IMR-90 (cell line): ENCODE measurements around the gene TPGS2. TPM values are rescaled to one million over a fixed set of nuclear protein-coding genes. Genes with fewer than 3 reads are reported as not detected.

Source experiments
- ATAC-seq: fragments of 200-7000 bp; cut with Tn5 transposase; 2 replicates; pipeline ENCODE4 v1.9.1; 2020; ENCODE audit warnings: low read depth, mild to moderate bottlenecking, moderate library complexity
- BruUV-seq: library from RNA; stranded (reverse); fragments of 400-500 nt; replicated peaks from 2 replicates; lab custom pipeline; 2021; lab: Mats Ljungman, UMichigan
- CTCF ChIA-PET: fragments of 300-600 bp; formaldehyde crosslinking; extraction: SDS; loops from one replicate; lab custom pipeline; 2021; ENCODE audit warnings: antibody characterized with exemption; lab: Yijun Ruan, JAX
- POLR2A ChIA-PET: fragments of 300-600 bp; sonication (Branson Sonifier 250); formaldehyde crosslinking; loops from one replicate; lab custom pipeline; 2022; ENCODE audit warnings: antibody characterized with exemption; ENCODE audit not compliant: unreplicated experiment; lab: Charles Lee
- DNase-seq: peaks from one replicate; pipeline ENCODE4 v3.0.0; 2013
- H2AFZ ChIP-seq: replicated peaks from 2 replicates; pipeline ENCODE3; 2013; ENCODE audit warnings: low read length, mild to moderate bottlenecking; ENCODE audit not compliant: poor library complexity
- H2AK5ac ChIP-seq: 2 replicates; pipeline ENCODE4 v1.6.1; 2013; ENCODE audit warnings: low read depth, low read length, inconsistent platforms
- H2AK9ac ChIP-seq: replicated peaks from 2 replicates; pipeline ENCODE3; 2013; ENCODE audit warnings: mild to moderate bottlenecking, low read depth, low read length, moderate library complexity; ENCODE audit not compliant: poor library complexity
- H2BK120ac ChIP-seq: 2 replicates; pipeline ENCODE4 v1.6.1; 2013; ENCODE audit warnings: low read depth, low read length, inconsistent platforms
- H2BK15ac ChIP-seq: 3 replicates; pipeline ENCODE4 v1.6.1; 2013; ENCODE audit warnings: low read depth, low read length, inconsistent platforms
- H2BK20ac ChIP-seq: 2 replicates; pipeline ENCODE4 v1.6.1; 2013; ENCODE audit warnings: low read depth, mild to moderate bottlenecking, inconsistent platforms, low read length, moderate library complexity
- H2BK5ac ChIP-seq: 2 replicates; pipeline ENCODE4 v1.6.1; 2013; ENCODE audit warnings: mild to moderate bottlenecking, low read depth, low read length, inconsistent platforms; ENCODE audit not compliant: poor library complexity, severe bottlenecking
- H3K14ac ChIP-seq: replicated peaks from 2 replicates; pipeline ENCODE4 v1.6.1; 2013; ENCODE audit warnings: low read depth, low read length, inconsistent platforms
- H3K18ac ChIP-seq: 2 replicates; pipeline ENCODE4 v1.6.1; 2013; ENCODE audit warnings: low read depth, low read length, control low read depth
- H3K23ac ChIP-seq: 2 replicates; pipeline ENCODE4 v1.6.1; 2013; ENCODE audit warnings: low read depth, low read length, inconsistent platforms
- H3K27ac ChIP-seq: 2 replicates; pipeline ENCODE4 v1.5.1; 2013; ENCODE audit warnings: mild to moderate bottlenecking, control low read depth, low read length; ENCODE audit not compliant: insufficient read depth
- H3K27me3 ChIP-seq: 2 replicates; pipeline ENCODE4 v1.6.1; 2013; ENCODE audit warnings: low read length; ENCODE audit not compliant: control insufficient read depth, insufficient read depth
- H3K36me3 ChIP-seq: 2 replicates; pipeline ENCODE4 v1.6.1; 2013; ENCODE audit warnings: low read length, mixed read lengths; ENCODE audit not compliant: control insufficient read depth, insufficient read depth
- H3K4ac ChIP-seq: 2 replicates; pipeline ENCODE4 v1.6.1; 2013; ENCODE audit warnings: low read depth, low read length, inconsistent platforms
- H3K4me1 ChIP-seq: 2 replicates; pipeline ENCODE4 v1.6.1; 2013; ENCODE audit warnings: low read length, mixed read lengths; ENCODE audit not compliant: control insufficient read depth, insufficient read depth
- H3K4me2 ChIP-seq: 2 replicates; pipeline ENCODE4 v1.6.1; 2013; ENCODE audit warnings: low read depth, mild to moderate bottlenecking, control low read depth, low read length, moderate library complexity
- H3K4me3 ChIP-seq: 2 replicates; pipeline ENCODE4 v1.5.1; 2013; ENCODE audit warnings: low read depth, mild to moderate bottlenecking, control low read depth, low read length, moderate library complexity; ENCODE audit not compliant: insufficient read depth
- H3K56ac ChIP-seq: 2 replicates; pipeline ENCODE4 v1.6.1; 2013; ENCODE audit warnings: low read length, inconsistent platforms; ENCODE audit not compliant: insufficient read depth; ENCODE audit errors: extremely low read depth
- H3K79me1 ChIP-seq, 2 experiments: 2 replicates each; pipeline ENCODE4 v1.6.1; 2013; ENCODE audit warnings: low read length in 2 of 2, inconsistent platforms in 1 of 2, low read depth in 1 of 2
- H3K9ac ChIP-seq: 2 replicates; pipeline ENCODE4 v1.6.1; 2013; ENCODE audit warnings: low read depth, low read length, control low read depth
- H3K9me1 ChIP-seq: 2 replicates; pipeline ENCODE4 v1.6.1; 2013; ENCODE audit warnings: low read length, inconsistent platforms; ENCODE audit not compliant: insufficient read depth
- H3K9me3 ChIP-seq: 2 replicates; pipeline ENCODE4 v1.6.1; 2013; ENCODE audit warnings: low read length; ENCODE audit not compliant: control insufficient read depth, insufficient read depth
- H4K20me1 ChIP-seq: 2 replicates; pipeline ENCODE4 v1.6.1; 2013; ENCODE audit warnings: low read length, inconsistent platforms; ENCODE audit not compliant: insufficient read depth
- H4K5ac ChIP-seq: 2 replicates; pipeline ENCODE4 v1.6.1; 2013; ENCODE audit warnings: mild to moderate bottlenecking, low read depth, low read length, control low read depth
- H4K8ac ChIP-seq, 2 experiments: 2 replicates each; pipeline ENCODE4 v1.6.1; 2013; ENCODE audit warnings: low read depth in 2 of 2, low read length in 2 of 2, control low read depth in 1 of 2, inconsistent platforms in 1 of 2
- H4K91ac ChIP-seq: 2 replicates; pipeline ENCODE4 v1.6.1; 2013; ENCODE audit warnings: low read depth, low read length, inconsistent platforms; ENCODE audit not compliant: insufficient read depth
- BHLHE40 ChIP-seq: fragments of 150-350 bp; IDR thresholded peaks from 2 replicates; pipeline ENCODE4 v1.6.1; 2016; ENCODE audit warnings: mild to moderate bottlenecking, low read depth, low read length
- CEBPB ChIP-seq: IDR thresholded peaks from 2 replicates; pipeline ENCODE4 v1.6.1; 2012; ENCODE audit warnings: low read depth, low read length, improper control_type of control experiment
- CHD1 ChIP-seq: IDR thresholded peaks from 2 replicates; pipeline ENCODE4 v1.6.1; 2012; ENCODE audit warnings: low read depth, low read length, improper control_type of control experiment
- CTCF ChIP-seq: conservative IDR thresholded peaks from 2 replicates; pipeline ENCODE4 v1.5.1; 2012; ENCODE audit warnings: mild to moderate bottlenecking, low read depth, low read length, improper control_type of control experiment
- ELK1 ChIP-seq: fragments of 150-350 bp; IDR thresholded peaks from 2 replicates; pipeline ENCODE4 v1.6.1; 2016; ENCODE audit warnings: low read depth, mild to moderate bottlenecking, low read length, moderate library complexity, borderline replicate concordance
- FOS ChIP-seq: fragments of 150-350 bp; IDR thresholded peaks from 2 replicates; pipeline ENCODE4 v1.6.1; 2016; ENCODE audit warnings: low read depth, low read length
- MAFK ChIP-seq: IDR thresholded peaks from 2 replicates; pipeline ENCODE4 v1.6.1; 2012; ENCODE audit warnings: low read depth, low read length, improper control_type of control experiment
- MAZ ChIP-seq: IDR thresholded peaks from 2 replicates; pipeline ENCODE4 v1.6.1; 2012; ENCODE audit warnings: low read depth, mild to moderate bottlenecking, low read length, improper control_type of control experiment, moderate library complexity, borderline replicate concordance
- MXI1 ChIP-seq: IDR thresholded peaks from 2 replicates; pipeline ENCODE4 v1.6.1; 2012; ENCODE audit warnings: low read depth, mild to moderate bottlenecking, low read length, moderate library complexity, borderline replicate concordance
- NFE2L2 ChIP-seq: fragments of 150-350 bp; IDR thresholded peaks from 2 replicates; pipeline ENCODE4 v1.6.1; 2016; ENCODE audit warnings: low read depth, mild to moderate bottlenecking, low read length
- POLR2A ChIP-seq: IDR thresholded peaks from 2 replicates; pipeline ENCODE4 v1.6.1; 2012; ENCODE audit warnings: mild to moderate bottlenecking, low read depth, low read length
- RAD21 ChIP-seq: IDR thresholded peaks from 2 replicates; pipeline ENCODE4 v1.6.1; 2012; ENCODE audit warnings: low read length, improper control_type of control experiment
- RCOR1 ChIP-seq: IDR thresholded peaks from 2 replicates; pipeline ENCODE4 v1.6.1; 2012; ENCODE audit warnings: mild to moderate bottlenecking, low read length, improper control_type of control experiment; ENCODE audit not compliant: insufficient replicate concordance
- RFX5 ChIP-seq: IDR thresholded peaks from 2 replicates; pipeline ENCODE4 v1.8.0; 2012; ENCODE audit warnings: low read depth, mild to moderate bottlenecking, low read length, moderate library complexity
- SMC3 ChIP-seq: fragments of 150-350 bp; IDR thresholded peaks from 2 replicates; pipeline ENCODE4 v1.6.1; 2016; ENCODE audit warnings: low read depth, mild to moderate bottlenecking, antibody characterized with exemption, low read length, moderate library complexity
- WGBS, 2 experiments: methylation state at CpG; one replicate each; pipeline versions ENCODE4 v1.1.5 to v1.1.7; 2013; ENCODE audit warnings: missing lambda C conversion rate in 2 of 2; ENCODE audit not compliant: insufficient read length in 1 of 2; ENCODE audit errors: extremely low coverage in 2 of 2; 5-methylcytosine and 5-hydroxymethylcytosine counted together
- dilution Hi-C: fragments of 300-500 bp; cut with HindIII; formaldehyde crosslinking; loops from one replicate; pipeline ENCODE4 v1.14.3; 2018; ENCODE audit warnings: low sequenced_read_pairs; ENCODE audit not compliant: unreplicated experiment
- in situ Hi-C: fragments of 300-500 bp; cut with MboI; formaldehyde crosslinking; loops from 3 replicates; pipeline ENCODE4 v1.14.3; 2019; ENCODE audit warnings: low sequenced_read_pairs, inconsistent platforms, mixed read lengths
- intact Hi-C: fragments of 100-400 bp; cut with micrococcal nuclease; formaldehyde crosslinking; loops from 2 replicates; pipeline ENCODE4 v1.10.0; 2022
- polyA plus RNA-seq, 3 experiments: library from polyadenylated mRNA; depleted of rRNA; stranded (reverse); fragments of >200 nt; gene quantifications; 2 replicates each; pipeline ENCODE4 v1.2.3, GENCODE V29; 2012; ENCODE audit warnings: low replicate concordance in 1 of 3
- total RNA-seq: library from RNA; depleted of rRNA; stranded (reverse); fragments of >200 nt; gene quantifications from 2 replicates; pipeline ENCODE4 v1.2.3, GENCODE V29; 2012

The TPGS2 gene
- total and polyA plus RNA-seq, 2 of the 4 experiments (the other 2 are of a cell fraction) = 201 to 294 TPM

GRCh38 chr18:36828157-36828629 lies 609 bp downstream of the TPGS2 start:
- Histone ChIP-seq H3K9me1 (peaks cover 3% of the 10 kb centered on the region; the same call in 1 of the 2 replicates), H2AFZ (peak overlapping the region; percentile 100), H4K8ac (peak overlapping the region; percentile 92 to 98), H4K20me1 (no peaks in the 10 kb centered on the region), H3K14ac (peak overlapping the region; percentile 91), H3K4ac (peak overlapping the region; percentile 96), H3K27me3 (no peaks in the 10 kb centered on the region), H2AK5ac (peak overlapping the region; percentile 69), H3K9ac (peak overlapping the region; percentile 94), H2BK5ac (peak overlapping the region; percentile 88), H3K18ac (peak overlapping the region; percentile 74), H2BK20ac (no peak overlapping the region), H3K23ac (peak overlapping the region; percentile 92), H2BK15ac (peak overlapping the region; percentile 76; the same call in 2 of the 3 replicates), H4K5ac (peak overlapping the region; percentile 87; the same call in 1 of the 2 replicates), H3K9me3 (no peaks in the 10 kb centered on the region), H3K79me1 (peaks cover 23 to 46% of the 10 kb centered on the region in 2 experiments), H3K56ac (peak overlapping the region; percentile 70), H2AK9ac (peak overlapping the region; percentile 93), H3K4me3 (peak overlapping the region; percentile 98), H3K27ac (peak overlapping the region; percentile 95), H3K4me1 (peaks cover 2% of the 10 kb centered on the region; the same call in 1 of the 2 replicates), H3K4me2 (peak overlapping the region; percentile 88), H3K36me3 (peaks cover under 1% of the 10 kb centered on the region), H4K91ac (peak overlapping the region; percentile 95), H2BK120ac (peak overlapping the region; percentile 86)
- dilution Hi-C loops = no loop called here
- no TSS peak for BruUV-seq
- DNase-seq = peak; percentile 55
- no peak; the same call in 1 of the 2 replicates for ATAC-seq
- in situ Hi-C loops = no loop called here
- intact Hi-C loops = no loop called here
- 7% methylated on average over 3 of the region's 18 CpGs; no CpG with 5 or more reads in 1 of the 2 experiments for WGBS, 2 experiments
- ChIA-PET POLR2A (interaction anchor here (0.6 kb wide), 1 partner anchor 367 kb away, joined by 3 read pairs; no protein-coding TSS in a partner anchor), CTCF (interaction anchor here (0.6 kb wide), 1 partner anchor 11 kb away, joined by 4 read pairs; no protein-coding TSS in a partner anchor)
- TF ChIP-seq BHLHE40 (no peak), POLR2A (no peak; the same call in 1 of the 2 replicates), CTCF (no peak), CEBPB (peak; percentile 43; the same call in 1 of the 2 replicates), RCOR1 (no peak), RFX5 (no peak), SMC3 (no peak), RAD21 (no peak), FOS (no peak), MAFK (no peak), NFE2L2 (peak; percentile 45; the same call in 1 of the 2 replicates), MXI1 (no peak), MAZ (no peak), CHD1 (0 out of 2 replicates have a peak, but pooled peaks have one; percentile 15), ELK1 (no peak)
